HepG2 (cell line): ENCODE measurements around the gene MSMO1. TPM values are rescaled to one million over a fixed set of nuclear protein-coding genes. Genes with fewer than 3 reads are reported as not detected.

Experiments used
- CC2D1A ChIP-seq: sonication (generic); formaldehyde crosslinking; IDR thresholded peaks from 2 replicates; pipeline ENCODE4 v1.8.1; 2023; ENCODE audit warnings: mild to moderate bottlenecking, missing genetic modification reagents
- GABPA ChIP-seq, 2 experiments: IDR thresholded peaks; 2 replicates each; pipeline ENCODE4 v1.6.1; 2011 to 2016; ENCODE audit warnings: low read depth in 2 of 2, low read length in 1 of 2, missing biosample characterization in 1 of 2, missing genetic modification characterization in 1 of 2
- HIC2 ChIP-seq: sonication (generic); formaldehyde crosslinking; IDR thresholded peaks from 2 replicates; pipeline ENCODE4 v1.9.0; 2022; ENCODE audit warnings: low read depth, missing genetic modification reagents
- IRF1 ChIP-seq: sonication (generic); formaldehyde crosslinking; IDR thresholded peaks from 2 replicates; pipeline ENCODE4 v1.4.0; 2020; ENCODE audit warnings: low read depth, mild to moderate bottlenecking, missing genetic modification reagents
- KDM1A ChIP-seq: IDR thresholded peaks from 2 replicates; pipeline ENCODE4 v1.6.1; 2016; ENCODE audit warnings: missing compliant biosample characterization
- KLF11 ChIP-seq: IDR thresholded peaks from 2 replicates; pipeline ENCODE4 v1.6.1; 2016; ENCODE audit warnings: missing compliant biosample characterization
- LCORL ChIP-seq, 2 experiments: fragments of 450-650 bp in 1 of 2; sonication (generic) in 1 of 2; formaldehyde crosslinking in 1 of 2; IDR thresholded peaks; 2 replicates each; pipeline versions ENCODE4 v1.5.0 to v1.6.1; 2017 to 2020; ENCODE audit warnings: antibody characterized with exemption in 1 of 2, missing genetic modification reagents in 1 of 2
- NFKB2 ChIP-seq: sonication (generic); formaldehyde crosslinking; IDR thresholded peaks from 2 replicates; pipeline ENCODE4 v1.4.0; 2020; ENCODE audit warnings: missing genetic modification reagents, borderline replicate concordance
- PAWR ChIP-seq: sonication (generic); formaldehyde crosslinking; IDR thresholded peaks from 2 replicates; pipeline ENCODE4 v1.4.0; 2020; ENCODE audit warnings: missing genetic modification reagents, mild to moderate bottlenecking, borderline replicate concordance
- RXRB ChIP-seq: IDR thresholded peaks from 2 replicates; pipeline ENCODE4 v1.6.1; 2016; ENCODE audit warnings: borderline replicate concordance, missing genetic modification reagents, missing compliant biosample characterization
- SIN3B ChIP-seq: fragments of 150-350 bp; IDR thresholded peaks from 2 replicates; pipeline ENCODE4 v1.6.1; 2014; ENCODE audit warnings: low read length
- ZBTB7B ChIP-seq: sonication (generic); formaldehyde crosslinking; IDR thresholded peaks from 2 replicates; pipeline ENCODE4 v1.4.0; 2020; ENCODE audit warnings: missing genetic modification reagents
- ZNF18 ChIP-seq: sonication (generic); formaldehyde crosslinking; IDR thresholded peaks from 2 replicates; pipeline ENCODE4 v1.8.0; 2022; ENCODE audit warnings: mild to moderate bottlenecking, missing genetic modification reagents; ENCODE audit not compliant: insufficient replicate concordance
- ZNF207 ChIP-seq: fragments of 450-650 bp; IDR thresholded peaks from 2 replicates; pipeline ENCODE4 v1.6.1; 2016; ENCODE audit warnings: antibody characterized with exemption, borderline replicate concordance
- ZNF605 ChIP-seq: sonication (generic); formaldehyde crosslinking; IDR thresholded peaks from 2 replicates; pipeline ENCODE4 v1.8.0; 2022; ENCODE audit warnings: mild to moderate bottlenecking, missing genetic modification reagents
- ZNF687 ChIP-seq: sonication (generic); formaldehyde crosslinking; IDR thresholded peaks from 2 replicates; pipeline ENCODE4 v1.5.1; 2020; ENCODE audit warnings: mild to moderate bottlenecking, missing genetic modification reagents, moderate library complexity
- ZSCAN5A ChIP-seq: sonication (generic); formaldehyde crosslinking; IDR thresholded peaks from 2 replicates; pipeline ENCODE4 v1.8.0; 2022; ENCODE audit warnings: mild to moderate bottlenecking, missing genetic modification reagents, borderline replicate concordance
- polyA plus RNA-seq, 8 experiments: library from polyadenylated mRNA; depleted of rRNA in 3 of 8; stranded (reverse) in 7 of 8; unstranded in 1 of 8; fragments of >200 nt; fragmentation: Illumina TruSeq in 4 of 8; extraction: Trizol in 4 of 8; gene quantifications; 2 replicates each; pipeline versions ENCODE4 v1.2.1 to v1.2.3, GENCODE V29; 2011 to 2016; ENCODE audit warnings: low read depth in 4 of 8, missing spikeins in 1 of 8, mixed read lengths in 1 of 8; ENCODE audit not compliant: insufficient read depth in 1 of 8
- total RNA-seq, 5 experiments: library from RNA; depleted of rRNA; stranded (reverse); fragments of >200 nt; fragmentation: Illumina TruSeq; extraction: Trizol; gene quantifications; 2 replicates each; pipeline ENCODE4 v1.2.3, GENCODE V29; 2016; ENCODE audit warnings: low read depth in 1 of 5

The MSMO1 gene
- total and polyA plus RNA-seq, 2 of the 13 experiments (the other 11 are each of a cell fraction or from before 2014, with no cell fraction given), result 98.1 to 216 TPM

- TF ChIP-seq ZSCAN5A (CRISPR knock-in tag) (0 out of 2 replicates have a peak, but pooled peaks have one; percentile 71), IRF1 (CRISPR knock-in tag) (0 out of 2 replicates have a peak, but pooled peaks have one; percentile 21), CC2D1A (no peak), KLF11 (CRISPR knock-in tag) (no peak), SIN3B (no peak), PAWR (CRISPR knock-in tag) (0 out of 2 replicates have a peak, but pooled peaks have one; percentile 82), KDM1A (peak; percentile 43; the same call in 1 of the 2 replicates), GABPA (IDR thresholded peaks at IDR 0.05; ENCODE audit: low read depth, low read length) (no peak), GABPA (CRISPR knock-in tag; IDR thresholded peaks at IDR 0.05; ENCODE audit: low read depth) (no peak; the same call in 1 of the 2 replicates), LCORL (IDR thresholded peaks at IDR 0.05) (no peak), LCORL (CRISPR knock-in tag; IDR thresholded peaks at IDR 0.05) (peak; percentile 90; the same call in 1 of the 2 replicates), RXRB (CRISPR knock-in tag) (peak; percentile 23; the same call in 1 of the 2 replicates), ZNF605 (peak; percentile 97), ZBTB7B (CRISPR knock-in tag) (peak; percentile 57; the same call in 1 of the 2 replicates), HIC2 (CRISPR knock-in tag) (peak; percentile 27), ZNF687 (CRISPR knock-in tag) (peak; percentile 90), NFKB2 (peak; percentile 89; the same call in 1 of the 2 replicates), ZNF207 (no peak), ZNF18 (CRISPR knock-in tag) (peak; percentile 53)
These were observed at the start of gene MSMO1 (continued) for GRCh38 chr4:165327211-165328100.
